ENCODE measurements around the gene PPP5C. TPM values are rescaled to one million over a fixed set of nuclear protein-coding genes. Genes with fewer than 3 reads are reported as not detected.
"Not testable (repeated sequence)": the region's sequence is repeated elsewhere in the genome, so short reads cannot be mapped to it uniquely, and the experiment has no call there.

Gene PPP5C
- total RNA-seq, 1 experiment from 2014 or later = 85.4 TPM

DNA sequence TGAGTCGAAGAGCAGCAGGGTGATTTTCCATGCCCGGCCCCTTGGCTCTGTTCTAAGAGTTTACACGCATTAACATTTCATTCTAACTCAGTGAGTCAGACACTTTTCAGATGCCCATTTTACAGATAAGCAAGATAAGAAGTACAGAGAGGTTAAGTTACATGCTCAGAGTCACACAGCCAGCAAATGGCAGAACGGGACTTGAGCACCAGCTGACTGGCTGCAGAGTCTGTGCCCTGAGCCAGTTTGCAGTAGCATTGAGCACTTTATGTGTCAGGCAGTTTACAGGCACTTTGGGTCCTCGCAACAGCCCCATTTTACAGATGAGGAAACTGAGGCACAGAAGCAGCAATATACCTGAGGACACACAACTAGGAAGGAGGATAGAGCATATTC, 47.5 kb downstream of the PPP5C start:
- Histone ChIP-seq H3K36me3 (ENCODE audit: low read depth) (peaks cover 9% of the 10 kb centered on the region; the same call in 1 of the 2 replicates), H3K79me2 (ENCODE audit: low read depth) (no peaks in the 10 kb centered on the region), H3K4me2 (no peak overlapping the region), H3K27me3 (ENCODE audit: insufficient read depth, low read depth) (0 out of 2 replicates have a peak, but pooled peaks cover 3% of the 10 kb centered on the region), H3F3A (ENCODE audit: insufficient read depth, low read depth) (peaks cover 32% of the 10 kb centered on the region), H3K9me3 (ENCODE audit: insufficient read depth, low read depth) (no peaks in the 10 kb centered on the region; the same call in 1 of the 2 replicates), H3K9me2 (ENCODE audit: insufficient read depth) (no peaks in the 10 kb centered on the region), H3K27ac (no peak overlapping the region), H3K4me3 (no peak overlapping the region), H2AFZ (no peak overlapping the region), H3K4me1 (replicated peaks; ENCODE audit: insufficient read depth) (no peaks in the 10 kb centered on the region), H4K20me1 (ENCODE audit: insufficient read depth) (0 out of 2 replicates have a peak, but pooled peaks cover 6% of the 10 kb centered on the region)
- BruUV-seq (replicated peaks) = no TSS peak
- intact Hi-C loops (cut with micrococcal nuclease; ENCODE audit: unreplicated experiment) = loop anchor here (2.0 kb wide), 1 partner anchor 94 kb away; no protein-coding TSS in a partner anchor
- DNase-seq = no peak
- ChIA-PET POLR2A (ENCODE audit: unreplicated experiment) (interaction anchor here (0.6 kb wide), 1 partner anchor 1192 kb away, joined by 4 read pairs; no protein-coding TSS in a partner anchor), CTCF (interaction anchor here (0.5 to 1.8 kb wide), 4 partner anchors 104 to 114 kb away, joined by 3 to 6 read pairs (median 4); no protein-coding TSS in a partner anchor)
- TF ChIP-seq, protein P1, sequence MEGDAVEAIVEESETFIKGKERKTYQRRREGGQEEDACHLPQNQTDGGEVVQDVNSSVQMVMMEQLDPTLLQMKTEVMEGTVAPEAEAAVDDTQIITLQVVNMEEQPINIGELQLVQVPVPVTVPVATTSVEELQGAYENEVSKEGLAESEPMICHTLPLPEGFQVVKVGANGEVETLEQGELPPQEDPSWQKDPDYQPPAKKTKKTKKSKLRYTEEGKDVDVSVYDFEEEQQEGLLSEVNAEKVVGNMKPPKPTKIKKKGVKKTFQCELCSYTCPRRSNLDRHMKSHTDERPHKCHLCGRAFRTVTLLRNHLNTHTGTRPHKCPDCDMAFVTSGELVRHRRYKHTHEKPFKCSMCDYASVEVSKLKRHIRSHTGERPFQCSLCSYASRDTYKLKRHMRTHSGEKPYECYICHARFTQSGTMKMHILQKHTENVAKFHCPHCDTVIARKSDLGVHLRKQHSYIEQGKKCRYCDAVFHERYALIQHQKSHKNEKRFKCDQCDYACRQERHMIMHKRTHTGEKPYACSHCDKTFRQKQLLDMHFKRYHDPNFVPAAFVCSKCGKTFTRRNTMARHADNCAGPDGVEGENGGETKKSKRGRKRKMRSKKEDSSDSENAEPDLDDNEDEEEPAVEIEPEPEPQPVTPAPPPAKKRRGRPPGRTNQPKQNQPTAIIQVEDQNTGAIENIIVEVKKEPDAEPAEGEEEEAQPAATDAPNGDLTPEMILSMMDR (conservative IDR thresholded peaks at IDR 0.05) = no peak
- TF ChIP-seq EZH2 (IDR thresholded peaks at IDR 0.05; ENCODE audit: low read depth) = no peak

- POLR2A ChIA-PET (ENCODE audit: unreplicated experiment); H3K9me2 ChIP-seq (ENCODE audit: insufficient read depth); H3K27ac ChIP-seq; BruUV-seq (replicated peaks); H3K79me2 ChIP-seq (ENCODE audit: low read depth); H3K4me3 ChIP-seq; H3K36me3 ChIP-seq (ENCODE audit: low read depth); H2AFZ ChIP-seq; H3K27me3 ChIP-seq (ENCODE audit: insufficient read depth, low read depth); intact Hi-C loops (cut with micrococcal nuclease; ENCODE audit: unreplicated experiment); H3K4me1 ChIP-seq (replicated peaks; ENCODE audit: insufficient read depth); H4K20me1 ChIP-seq (ENCODE audit: insufficient read depth); H3K9me3 ChIP-seq (ENCODE audit: insufficient read depth, low read depth); H3K4me2 ChIP-seq; DNase-seq: not testable (repeated sequence)
- CTCF ChIA-PET = interaction anchor here (0.6 kb wide), 2 partner anchors 79 to 140 kb away, joined by 5 to 10 read pairs; no protein-coding TSS in a partner anchor
- H3F3A ChIP-seq (ENCODE audit: insufficient read depth, low read depth) = peaks cover 15% of the 10 kb centered on the region
Observed at GRCh38 chr19:46397801-46398479, 51.1 kb downstream of the PPP5C start.

DNA sequence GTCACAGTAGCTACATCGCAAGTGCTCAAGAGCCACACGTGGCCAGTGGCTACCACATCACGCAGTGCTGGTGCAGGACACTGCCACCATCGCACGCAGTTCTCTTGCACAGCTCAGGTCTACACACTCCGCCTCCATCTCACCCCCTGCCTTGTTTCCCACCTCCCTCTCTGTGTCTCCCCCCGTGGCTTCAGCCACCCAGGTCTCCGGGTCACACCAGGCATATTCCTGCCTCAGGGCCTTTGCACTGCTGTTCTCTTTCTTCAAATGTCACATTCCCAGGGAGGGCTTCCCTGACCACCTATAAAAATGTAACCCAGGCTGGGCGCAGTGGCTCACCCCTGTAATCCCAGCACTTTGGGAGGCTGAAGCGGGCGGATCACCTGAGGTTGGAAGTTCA, 55.8 kb downstream of the PPP5C start:
- intact Hi-C loops (cut with micrococcal nuclease; ENCODE audit: unreplicated experiment) = loop anchor here (1.0 to 2.0 kb wide), 2 partner anchors 85 to 110 kb away; no protein-coding TSS in a partner anchor
- Histone ChIP-seq H3F3A (ENCODE audit: insufficient read depth, low read depth) (no peaks in the 10 kb centered on the region), H3K4me1 (replicated peaks; ENCODE audit: insufficient read depth) (no peaks in the 10 kb centered on the region), H3K36me3 (ENCODE audit: low read depth) (no peaks in the 10 kb centered on the region), H3K4me2 (no peak overlapping the region), H3K9me3 (ENCODE audit: insufficient read depth, low read depth) (no peaks in the 10 kb centered on the region), H3K27me3 (ENCODE audit: insufficient read depth, low read depth) (peaks cover 41% of the 10 kb centered on the region), H3K27ac (no peak overlapping the region), H4K20me1 (ENCODE audit: insufficient read depth) (no peaks in the 10 kb centered on the region), H3K79me2 (ENCODE audit: low read depth) (no peaks in the 10 kb centered on the region), H3K9me2 (ENCODE audit: insufficient read depth) (no peaks in the 10 kb centered on the region), H2AFZ (no peak overlapping the region), H3K4me3 (no peak overlapping the region)
- no TSS peak for BruUV-seq (replicated peaks)
- no peak for DNase-seq
- POLR2A ChIA-PET (ENCODE audit: unreplicated experiment) = no interaction called here
- TF ChIP-seq, protein P1 (conservative IDR thresholded peaks at IDR 0.05) = no peak
- no peak for TF ChIP-seq EZH2 (IDR thresholded peaks at IDR 0.05; ENCODE audit: low read depth)
- CTCF ChIA-PET = interaction anchor here (0.7 to 0.8 kb wide), 2 partner anchors 85 to 567 kb away, joined by 3 to 4 read pairs; no protein-coding TSS in a partner anchor
